ENCODE data around the gene ALPI. TPM values are rescaled to one million over a fixed set of nuclear protein-coding genes. Genes with fewer than 3 reads are reported as not detected.

ALPI gene
- total and polyA plus RNA-seq, 10 of the 15 experiments (the other 5 are each of a cell fraction or from before 2014, with no cell fraction given), result not detected

DNA sequence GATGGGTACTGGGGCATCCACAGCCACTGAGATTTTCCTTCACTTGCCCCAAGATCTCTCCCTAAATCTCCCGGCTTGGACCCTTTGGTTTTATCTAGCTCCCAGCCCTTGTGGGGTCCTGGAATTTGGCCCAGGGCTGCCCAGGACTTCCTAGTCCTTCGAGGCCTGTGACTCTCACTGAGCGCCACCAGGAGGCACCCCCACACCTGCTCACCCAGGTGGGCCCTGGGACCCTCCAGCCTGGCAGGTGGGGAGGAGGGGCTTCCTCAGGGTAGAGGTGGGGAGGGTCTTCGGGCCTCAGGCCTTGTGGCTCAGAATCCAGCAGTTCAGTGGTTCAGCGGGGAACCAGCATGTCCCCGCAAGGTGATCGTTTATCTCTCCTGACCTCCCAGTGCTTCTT is 52.3 kb downstream of the ALPI start:
- Histone ChIP-seq H3K4me1 (ENCODE audit: control insufficient read depth, insufficient read depth, low read length) (no peaks in the 10 kb centered on the region), H3K27ac (ENCODE audit: control insufficient read depth, insufficient read depth) (no peak overlapping the region), H3K36me3 (ENCODE audit: control insufficient read depth in 2 of 2, insufficient read depth in 2 of 2, low read length in 1 of 2) (no peaks in the 10 kb centered on the region), H2AFZ (ENCODE audit: control insufficient read depth, low read depth, low read length) (no peak overlapping the region), H3K9me3 (replicated peaks; ENCODE audit: control insufficient read depth, insufficient read depth, low read length) (no peaks in the 10 kb centered on the region), H3K9ac (ENCODE audit: control insufficient read depth, insufficient read depth, low read length) (no peak overlapping the region), H3K79me2 (ENCODE audit: control insufficient read depth, insufficient read depth, low read length) (no peaks in the 10 kb centered on the region), H3K4me3 (no peak overlapping the region), H3K27me3 (replicated peaks in 1 of 2; ENCODE audit: control insufficient read depth in 2 of 2, insufficient read depth in 2 of 2, low read length in 1 of 2) (peaks cover 5 to 7% of the 10 kb centered on the region in 2 experiments), H4K20me1 (ENCODE audit: control insufficient read depth, insufficient read depth) (no peaks in the 10 kb centered on the region), H3K4me2 (ENCODE audit: control insufficient read depth, insufficient read depth) (no peak overlapping the region)
- ChIA-PET POLR2A (no interaction called here), CTCF (no interaction called here), SMC1A (ENCODE audit: uncharacterized antibody, unreplicated experiment) (no interaction called here), RAD21 (ENCODE audit: unreplicated experiment) (no interaction called here)
- BruUV-seq (replicated peaks), result no TSS peak
- WGBS (ENCODE audit: insufficient coverage, insufficient replicate concordance, low lambda C conversion rate, missing lambda C conversion rate), result 33% methylated on average over 7 of the region's 7 CpGs
- FAIRE-seq (no peak), DNase-seq (ENCODE audit: low read depth, low spot score) (no peak), ATAC-seq (no peak)
- intact Hi-C loops (cut with micrococcal nuclease; ENCODE audit: unreplicated experiment), result no loop called here
- in situ Hi-C loops (cut with MboI), result no loop called here
- TF ChIP-seq WRNIP1 (IDR thresholded peaks at IDR 0.05; ENCODE audit: borderline replicate concordance, low read depth, low read length), result no peak
- no peak for TF ChIP-seq JUNB (IDR thresholded peaks at IDR 0.05)
- TF ChIP-seq, protein P1, sequence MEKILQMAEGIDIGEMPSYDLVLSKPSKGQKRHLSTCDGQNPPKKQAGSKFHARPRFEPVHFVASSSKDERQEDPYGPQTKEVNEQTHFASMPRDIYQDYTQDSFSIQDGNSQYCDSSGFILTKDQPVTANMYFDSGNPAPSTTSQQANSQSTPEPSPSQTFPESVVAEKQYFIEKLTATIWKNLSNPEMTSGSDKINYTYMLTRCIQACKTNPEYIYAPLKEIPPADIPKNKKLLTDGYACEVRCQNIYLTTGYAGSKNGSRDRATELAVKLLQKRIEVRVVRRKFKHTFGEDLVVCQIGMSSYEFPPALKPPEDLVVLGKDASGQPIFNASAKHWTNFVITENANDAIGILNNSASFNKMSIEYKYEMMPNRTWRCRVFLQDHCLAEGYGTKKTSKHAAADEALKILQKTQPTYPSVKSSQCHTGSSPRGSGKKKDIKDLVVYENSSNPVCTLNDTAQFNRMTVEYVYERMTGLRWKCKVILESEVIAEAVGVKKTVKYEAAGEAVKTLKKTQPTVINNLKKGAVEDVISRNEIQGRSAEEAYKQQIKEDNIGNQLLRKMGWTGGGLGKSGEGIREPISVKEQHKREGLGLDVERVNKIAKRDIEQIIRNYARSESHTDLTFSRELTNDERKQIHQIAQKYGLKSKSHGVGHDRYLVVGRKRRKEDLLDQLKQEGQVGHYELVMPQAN (conservative IDR thresholded peaks at IDR 0.05), result no peak
- TF ChIP-seq CEBPB (IDR thresholded peaks at IDR 0.05; ENCODE audit: borderline replicate concordance in 1 of 2, low read depth in 2 of 2, low read length in 2 of 2), result no peak
- no peak for TF ChIP-seq SIX5 (IDR thresholded peaks at IDR 0.05; ENCODE audit: low read depth, low read length, severe bottlenecking)
- no peak for TF ChIP-seq EED (IDR thresholded peaks at IDR 0.05; ENCODE audit: low read depth)
- TF ChIP-seq, protein P2, sequence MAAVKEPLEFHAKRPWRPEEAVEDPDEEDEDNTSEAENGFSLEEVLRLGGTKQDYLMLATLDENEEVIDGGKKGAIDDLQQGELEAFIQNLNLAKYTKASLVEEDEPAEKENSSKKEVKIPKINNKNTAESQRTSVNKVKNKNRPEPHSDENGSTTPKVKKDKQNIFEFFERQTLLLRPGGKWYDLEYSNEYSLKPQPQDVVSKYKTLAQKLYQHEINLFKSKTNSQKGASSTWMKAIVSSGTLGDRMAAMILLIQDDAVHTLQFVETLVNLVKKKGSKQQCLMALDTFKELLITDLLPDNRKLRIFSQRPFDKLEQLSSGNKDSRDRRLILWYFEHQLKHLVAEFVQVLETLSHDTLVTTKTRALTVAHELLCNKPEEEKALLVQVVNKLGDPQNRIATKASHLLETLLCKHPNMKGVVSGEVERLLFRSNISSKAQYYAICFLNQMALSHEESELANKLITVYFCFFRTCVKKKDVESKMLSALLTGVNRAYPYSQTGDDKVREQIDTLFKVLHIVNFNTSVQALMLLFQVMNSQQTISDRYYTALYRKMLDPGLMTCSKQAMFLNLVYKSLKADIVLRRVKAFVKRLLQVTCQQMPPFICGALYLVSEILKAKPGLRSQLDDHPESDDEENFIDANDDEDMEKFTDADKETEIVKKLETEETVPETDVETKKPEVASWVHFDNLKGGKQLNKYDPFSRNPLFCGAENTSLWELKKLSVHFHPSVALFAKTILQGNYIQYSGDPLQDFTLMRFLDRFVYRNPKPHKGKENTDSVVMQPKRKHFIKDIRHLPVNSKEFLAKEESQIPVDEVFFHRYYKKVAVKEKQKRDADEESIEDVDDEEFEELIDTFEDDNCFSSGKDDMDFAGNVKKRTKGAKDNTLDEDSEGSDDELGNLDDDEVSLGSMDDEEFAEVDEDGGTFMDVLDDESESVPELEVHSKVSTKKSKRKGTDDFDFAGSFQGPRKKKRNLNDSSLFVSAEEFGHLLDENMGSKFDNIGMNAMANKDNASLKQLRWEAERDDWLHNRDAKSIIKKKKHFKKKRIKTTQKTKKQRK (IDR thresholded peaks at IDR 0.05; ENCODE audit: low read depth, low read length), result no peak
- TF ChIP-seq, protein P3, sequence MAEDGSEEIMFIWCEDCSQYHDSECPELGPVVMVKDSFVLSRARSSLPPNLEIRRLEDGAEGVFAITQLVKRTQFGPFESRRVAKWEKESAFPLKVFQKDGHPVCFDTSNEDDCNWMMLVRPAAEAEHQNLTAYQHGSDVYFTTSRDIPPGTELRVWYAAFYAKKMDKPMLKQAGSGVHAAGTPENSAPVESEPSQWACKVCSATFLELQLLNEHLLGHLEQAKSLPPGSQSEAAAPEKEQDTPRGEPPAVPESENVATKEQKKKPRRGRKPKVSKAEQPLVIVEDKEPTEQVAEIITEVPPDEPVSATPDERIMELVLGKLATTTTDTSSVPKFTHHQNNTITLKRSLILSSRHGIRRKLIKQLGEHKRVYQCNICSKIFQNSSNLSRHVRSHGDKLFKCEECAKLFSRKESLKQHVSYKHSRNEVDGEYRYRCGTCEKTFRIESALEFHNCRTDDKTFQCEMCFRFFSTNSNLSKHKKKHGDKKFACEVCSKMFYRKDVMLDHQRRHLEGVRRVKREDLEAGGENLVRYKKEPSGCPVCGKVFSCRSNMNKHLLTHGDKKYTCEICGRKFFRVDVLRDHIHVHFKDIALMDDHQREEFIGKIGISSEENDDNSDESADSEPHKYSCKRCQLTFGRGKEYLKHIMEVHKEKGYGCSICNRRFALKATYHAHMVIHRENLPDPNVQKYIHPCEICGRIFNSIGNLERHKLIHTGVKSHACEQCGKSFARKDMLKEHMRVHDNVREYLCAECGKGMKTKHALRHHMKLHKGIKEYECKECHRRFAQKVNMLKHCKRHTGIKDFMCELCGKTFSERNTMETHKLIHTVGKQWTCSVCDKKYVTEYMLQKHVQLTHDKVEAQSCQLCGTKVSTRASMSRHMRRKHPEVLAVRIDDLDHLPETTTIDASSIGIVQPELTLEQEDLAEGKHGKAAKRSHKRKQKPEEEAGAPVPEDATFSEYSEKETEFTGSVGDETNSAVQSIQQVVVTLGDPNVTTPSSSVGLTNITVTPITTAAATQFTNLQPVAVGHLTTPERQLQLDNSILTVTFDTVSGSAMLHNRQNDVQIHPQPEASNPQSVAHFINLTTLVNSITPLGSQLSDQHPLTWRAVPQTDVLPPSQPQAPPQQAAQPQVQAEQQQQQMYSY (CRISPR knock-in tag; IDR thresholded peaks at IDR 0.05), result no peak
- TF ChIP-seq EGR1 (IDR thresholded peaks at IDR 0.05; ENCODE audit: borderline replicate concordance in 1 of 2, low read depth in 2 of 2, low read length in 2 of 2), result no peak
- TF ChIP-seq, protein P4, sequence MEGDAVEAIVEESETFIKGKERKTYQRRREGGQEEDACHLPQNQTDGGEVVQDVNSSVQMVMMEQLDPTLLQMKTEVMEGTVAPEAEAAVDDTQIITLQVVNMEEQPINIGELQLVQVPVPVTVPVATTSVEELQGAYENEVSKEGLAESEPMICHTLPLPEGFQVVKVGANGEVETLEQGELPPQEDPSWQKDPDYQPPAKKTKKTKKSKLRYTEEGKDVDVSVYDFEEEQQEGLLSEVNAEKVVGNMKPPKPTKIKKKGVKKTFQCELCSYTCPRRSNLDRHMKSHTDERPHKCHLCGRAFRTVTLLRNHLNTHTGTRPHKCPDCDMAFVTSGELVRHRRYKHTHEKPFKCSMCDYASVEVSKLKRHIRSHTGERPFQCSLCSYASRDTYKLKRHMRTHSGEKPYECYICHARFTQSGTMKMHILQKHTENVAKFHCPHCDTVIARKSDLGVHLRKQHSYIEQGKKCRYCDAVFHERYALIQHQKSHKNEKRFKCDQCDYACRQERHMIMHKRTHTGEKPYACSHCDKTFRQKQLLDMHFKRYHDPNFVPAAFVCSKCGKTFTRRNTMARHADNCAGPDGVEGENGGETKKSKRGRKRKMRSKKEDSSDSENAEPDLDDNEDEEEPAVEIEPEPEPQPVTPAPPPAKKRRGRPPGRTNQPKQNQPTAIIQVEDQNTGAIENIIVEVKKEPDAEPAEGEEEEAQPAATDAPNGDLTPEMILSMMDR (IDR thresholded peaks at IDR 0.05 in 2 of 3, conservative IDR thresholded peaks at IDR 0.05 in 1 of 3; ENCODE audit: control insufficient read depth in 2 of 3, extremely low read depth in 1 of 3, insufficient read depth in 1 of 3, low read depth in 3 of 3, low read length in 3 of 3), result no peak
- TF ChIP-seq, protein P5, sequence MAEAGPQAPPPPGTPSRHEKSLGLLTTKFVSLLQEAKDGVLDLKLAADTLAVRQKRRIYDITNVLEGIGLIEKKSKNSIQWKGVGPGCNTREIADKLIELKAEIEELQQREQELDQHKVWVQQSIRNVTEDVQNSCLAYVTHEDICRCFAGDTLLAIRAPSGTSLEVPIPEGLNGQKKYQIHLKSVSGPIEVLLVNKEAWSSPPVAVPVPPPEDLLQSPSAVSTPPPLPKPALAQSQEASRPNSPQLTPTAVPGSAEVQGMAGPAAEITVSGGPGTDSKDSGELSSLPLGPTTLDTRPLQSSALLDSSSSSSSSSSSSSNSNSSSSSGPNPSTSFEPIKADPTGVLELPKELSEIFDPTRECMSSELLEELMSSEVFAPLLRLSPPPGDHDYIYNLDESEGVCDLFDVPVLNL (IDR thresholded peaks at IDR 0.05; ENCODE audit: low read depth, low read length), result no peak
- no peak for TF ChIP-seq STAT1 (conservative IDR thresholded peaks at IDR 0.05)
